SK-MEL-5 (cell line): ENCODE results near the gene ZNF366. TPM values are rescaled to one million over a fixed set of nuclear protein-coding genes. Genes with fewer than 3 reads are reported as not detected.

Source experiments
- DNase-seq: peaks from one replicate; pipeline ENCODE4 v3.0.0-alpha.2; 2016; ENCODE audit warnings: low read depth, low spot score
- in situ Hi-C: cut with HindIII; loops from 2 replicates; pipeline ENCODE4 v1.10.0; 2016; ENCODE audit warnings: low sequenced_read_pairs, high pct_unique_total_duplicates, low pct_unique_long_range_greater_than_20kb
- total RNA-seq: library from RNA; depleted of rRNA; stranded (reverse); fragments of >200 nt; shearing (Covaris generic); gene quantifications from 2 replicates; pipeline ENCODE4 v1.2.3, GENCODE V29; 2014

The ZNF366 gene
- total RNA-seq, 1 experiment from 2014 or later: 0.03 TPM

GRCh38 chr5:72477176-72477575 lies 30.0 kb downstream of the ZNF366 start:
- in situ Hi-C loops: no loop called here
- DNase-seq: no peak

- in situ Hi-C loops: no loop called here
- DNase-seq: no peak
Observed at GRCh38 chr5:72476721-72477120, 30.5 kb downstream of the ZNF366 start.

GRCh38 chr5:72476275-72476674 lies 30.9 kb downstream of the ZNF366 start:
- in situ Hi-C loops: no loop called here
- no peak for DNase-seq

- no peak for DNase-seq
- in situ Hi-C loops: no loop called here
Observed at GRCh38 chr5:72474516-72474915, 32.7 kb downstream of the ZNF366 start.

GRCh38 chr5:72474046-72474500 lies 33.1 kb downstream of the ZNF366 start:
- DNase-seq: no peak
- in situ Hi-C loops: no loop called here

- DNase-seq: no peak
- in situ Hi-C loops: no loop called here
Observed at GRCh38 chr5:72472666-72473422, 34.4 kb downstream of the ZNF366 start.

GRCh38 chr5:72472031-72472430 lies 35.2 kb downstream of the ZNF366 start:
- in situ Hi-C loops: no loop called here
- DNase-seq: no peak

- in situ Hi-C loops: no loop called here
- DNase-seq: no peak
Observed at GRCh38 chr5:72470826-72471225, 36.4 kb downstream of the ZNF366 start.

GRCh38 chr5:72468606-72469005 lies 38.6 kb downstream of the ZNF366 start:
- no peak for DNase-seq
- in situ Hi-C loops: no loop called here

GRCh38 chr5:72468024-72468423 lies 39.2 kb downstream of the ZNF366 start:
- DNase-seq: no peak
- in situ Hi-C loops: no loop called here

GRCh38 chr5:72467461-72467860 lies 39.7 kb downstream of the ZNF366 start:
- in situ Hi-C loops: no loop called here
- peak; percentile 59 for DNase-seq

GRCh38 chr5:72465601-72466563 lies 41.3 kb downstream of the ZNF366 start:
- DNase-seq: peak; percentile 20
- in situ Hi-C loops: no loop called here

GRCh38 chr5:72465066-72465465 lies 42.1 kb downstream of the ZNF366 start:
- in situ Hi-C loops: no loop called here
- no peak for DNase-seq

- in situ Hi-C loops: no loop called here
- no peak for DNase-seq
Observed at GRCh38 chr5:72464071-72464470, 43.1 kb downstream of the ZNF366 start.

GRCh38 chr5:72463449-72464052 lies 43.7 kb downstream of the ZNF366 start:
- no peak for DNase-seq
- in situ Hi-C loops: no loop called here

- DNase-seq: no peak
- in situ Hi-C loops: no loop called here
Observed at GRCh38 chr5:72460413-72460812, 46.8 kb downstream of the ZNF366 start.

- in situ Hi-C loops: no loop called here
- no peak for DNase-seq
Observed at GRCh38 chr5:72459913-72460312, 47.3 kb downstream of the ZNF366 start.

GRCh38 chr5:72459089-72459661 lies 48.0 kb downstream of the ZNF366 start:
- in situ Hi-C loops: no loop called here
- no peak for DNase-seq
